GM04503 (cell line): Measurements from ENCODE around the gene DDX54.
"Not testable (repeated sequence)": the region's sequence is repeated elsewhere in the genome, so short reads cannot be mapped to it uniquely, and the experiment has no call there.

Source experiments
- DNase-seq: peaks from one replicate; pipeline ENCODE4 v3.0.0-alpha.2; 2012; ENCODE audit warnings: low read depth

Gene DDX54

DNA sequence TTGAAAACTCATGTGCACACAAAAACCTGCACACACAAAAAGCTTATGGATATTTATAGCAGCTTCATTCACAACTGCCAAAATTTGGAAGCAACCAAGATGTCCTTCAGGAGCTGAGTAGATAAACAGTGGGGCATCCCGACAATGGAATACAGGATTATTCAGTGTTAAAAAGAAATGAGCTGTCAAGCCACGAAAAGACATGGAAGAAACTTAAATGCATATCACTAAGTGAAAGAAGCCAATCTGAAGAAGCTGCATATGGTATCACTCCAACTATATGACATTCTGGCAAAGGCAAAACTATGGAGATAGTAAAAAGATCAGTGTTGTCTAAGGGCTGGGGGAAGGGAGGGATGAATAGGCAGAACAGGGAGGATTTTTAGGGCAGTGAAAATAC, 30.7 kb upstream of the DDX54 start:
- no peak for DNase-seq

DNA sequence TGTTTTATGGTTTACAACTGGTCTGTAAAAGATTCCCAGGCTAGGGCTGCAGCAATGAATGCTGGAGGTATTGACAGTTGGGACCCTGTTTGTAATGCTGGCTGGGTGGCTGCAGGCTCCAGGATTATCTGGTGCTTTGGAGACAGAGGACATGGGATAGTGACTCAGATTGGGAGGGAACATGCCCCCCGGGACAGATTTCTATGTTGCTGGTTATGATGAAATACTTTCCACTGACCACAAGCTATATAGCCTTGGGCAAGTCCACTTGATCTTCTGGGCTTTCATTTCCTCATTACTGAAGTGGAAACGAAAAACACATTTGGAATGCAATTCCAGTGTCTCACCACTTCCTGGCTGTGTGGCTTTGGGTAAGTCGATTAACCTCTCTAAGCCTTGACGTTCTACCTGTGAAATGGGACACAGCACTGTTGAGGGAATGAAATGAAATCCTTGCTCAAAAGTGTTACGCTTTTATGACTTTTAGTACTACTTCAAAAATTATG, 29.7 kb upstream of the DDX54 start:
- DNase-seq: peak; percentile 98

DNA sequence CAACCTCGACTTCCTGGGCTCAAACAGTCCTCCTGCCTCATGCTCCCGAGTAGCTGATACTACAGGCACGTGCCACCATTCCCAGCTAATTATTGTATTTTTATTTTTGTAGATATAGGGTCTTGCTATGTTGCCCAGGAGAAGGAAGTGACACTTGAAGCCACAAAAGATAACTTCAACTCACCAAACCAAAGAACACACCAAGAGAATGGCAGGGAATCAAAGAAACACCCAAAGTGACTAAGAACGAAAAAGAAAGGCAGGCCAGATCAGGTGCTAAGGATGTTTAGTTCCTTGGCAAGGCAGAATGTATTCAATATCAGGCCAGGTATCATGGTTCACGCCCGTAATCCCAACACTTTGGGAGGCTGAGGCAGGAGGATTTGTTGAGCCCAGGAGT, 25.9 kb upstream of the DDX54 start:
- DNase-seq: no peak

DNA sequence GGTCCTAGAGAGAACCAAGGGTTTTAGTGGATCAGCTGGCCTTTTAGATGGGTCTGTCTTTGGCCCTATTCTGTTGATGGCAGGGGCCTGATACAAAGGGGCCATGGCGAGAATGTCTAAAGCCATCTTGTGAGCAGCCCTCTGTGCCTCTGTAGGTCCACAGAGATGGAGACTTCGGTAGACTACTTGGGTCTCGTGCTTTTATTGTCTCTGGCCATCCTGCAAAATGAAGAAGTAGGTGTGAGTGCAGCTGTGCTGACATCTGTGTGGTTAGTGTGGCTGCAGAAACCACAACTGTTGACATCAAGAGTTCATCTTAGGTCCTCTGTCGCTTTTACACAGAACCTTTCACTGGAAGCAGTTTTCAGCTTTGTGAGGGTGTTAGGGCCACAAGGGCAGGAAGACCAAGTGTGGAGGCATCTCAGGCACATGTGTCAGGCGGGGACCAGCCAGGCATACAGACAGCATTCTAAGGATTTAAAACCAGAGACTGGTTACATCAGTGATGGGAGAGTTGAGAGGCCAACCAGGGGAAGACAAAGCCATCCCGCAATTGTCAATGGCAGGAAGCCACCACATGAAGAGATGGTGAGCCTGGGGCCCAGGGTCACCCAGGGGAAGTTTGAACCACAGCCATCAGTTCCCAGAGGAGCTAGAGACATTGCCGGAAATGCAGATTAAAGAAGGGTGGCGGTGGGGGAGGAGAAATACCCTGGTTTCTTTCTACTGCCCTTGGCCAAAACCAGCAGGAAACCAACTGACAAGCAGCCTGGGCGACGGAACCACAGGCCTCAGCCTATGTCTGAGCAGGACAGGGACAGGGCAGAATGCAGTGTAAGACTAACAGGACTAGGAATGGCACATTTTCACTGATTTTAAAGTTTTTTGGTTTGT, 23.0 kb upstream of the DDX54 start:
- no peak for DNase-seq

DNA sequence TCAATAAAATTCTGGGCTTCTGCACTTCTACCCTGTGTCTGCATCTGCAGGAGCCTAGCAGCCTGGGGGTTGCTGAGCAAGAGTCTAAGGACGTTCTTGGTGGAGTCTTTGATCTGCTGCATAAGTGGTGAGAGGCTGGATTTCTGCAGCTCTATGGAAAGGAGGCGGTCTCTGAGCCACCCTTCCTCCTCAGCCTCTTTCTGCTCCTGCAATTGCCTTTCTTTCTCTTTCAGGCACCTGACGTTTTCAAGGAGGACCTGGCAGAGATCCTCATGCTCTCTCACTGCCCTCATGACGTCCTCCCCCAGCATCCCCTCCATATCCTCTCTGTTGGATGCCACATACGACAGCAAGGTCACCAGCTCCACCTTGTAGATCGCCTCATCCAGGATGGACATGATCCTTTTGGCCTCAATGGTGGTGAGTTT, 22.3 kb upstream of the DDX54 start:
- DNase-seq: no peak

DNA sequence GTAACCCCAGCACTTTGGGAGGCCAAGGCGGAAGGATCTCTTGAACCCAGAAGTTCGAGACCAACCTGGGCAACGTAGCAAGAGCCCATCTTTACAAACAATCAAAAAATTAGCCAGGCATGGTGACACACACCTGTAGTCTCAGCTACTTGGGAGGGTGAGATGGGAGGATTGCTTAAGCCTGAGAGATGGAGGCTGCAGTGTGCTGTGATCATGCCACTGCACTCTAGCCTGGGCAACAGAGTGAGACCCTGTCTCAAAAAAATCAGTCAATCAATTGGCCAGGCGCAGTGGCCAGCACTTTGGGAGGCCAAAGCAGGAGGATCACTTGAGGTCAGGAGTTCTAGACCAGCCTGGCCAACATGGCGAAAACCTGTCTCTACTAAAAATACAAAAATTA, 21.5 kb upstream of the DDX54 start:
- not testable (repeated sequence) for DNase-seq

DNA sequence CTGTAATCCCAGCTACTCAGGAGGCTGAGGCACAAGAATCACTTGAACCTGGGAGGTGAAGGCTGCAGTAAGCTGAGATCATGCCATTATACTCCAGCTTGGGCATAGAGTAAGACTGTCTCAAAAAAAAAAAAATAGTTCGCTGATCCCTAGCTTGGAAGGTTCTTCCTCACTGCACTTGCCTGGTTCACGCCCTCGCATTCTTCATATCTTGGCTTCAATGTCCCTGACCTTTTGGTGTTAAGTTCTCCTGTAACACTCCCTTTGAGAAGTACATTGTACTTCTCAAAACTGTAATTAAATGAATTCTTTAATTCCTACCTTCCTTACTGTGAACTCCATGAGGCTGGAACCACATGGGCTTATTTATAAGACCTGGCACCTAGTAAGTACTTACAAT, 19.5 kb upstream of the DDX54 start:
- DNase-seq: no peak

DNA sequence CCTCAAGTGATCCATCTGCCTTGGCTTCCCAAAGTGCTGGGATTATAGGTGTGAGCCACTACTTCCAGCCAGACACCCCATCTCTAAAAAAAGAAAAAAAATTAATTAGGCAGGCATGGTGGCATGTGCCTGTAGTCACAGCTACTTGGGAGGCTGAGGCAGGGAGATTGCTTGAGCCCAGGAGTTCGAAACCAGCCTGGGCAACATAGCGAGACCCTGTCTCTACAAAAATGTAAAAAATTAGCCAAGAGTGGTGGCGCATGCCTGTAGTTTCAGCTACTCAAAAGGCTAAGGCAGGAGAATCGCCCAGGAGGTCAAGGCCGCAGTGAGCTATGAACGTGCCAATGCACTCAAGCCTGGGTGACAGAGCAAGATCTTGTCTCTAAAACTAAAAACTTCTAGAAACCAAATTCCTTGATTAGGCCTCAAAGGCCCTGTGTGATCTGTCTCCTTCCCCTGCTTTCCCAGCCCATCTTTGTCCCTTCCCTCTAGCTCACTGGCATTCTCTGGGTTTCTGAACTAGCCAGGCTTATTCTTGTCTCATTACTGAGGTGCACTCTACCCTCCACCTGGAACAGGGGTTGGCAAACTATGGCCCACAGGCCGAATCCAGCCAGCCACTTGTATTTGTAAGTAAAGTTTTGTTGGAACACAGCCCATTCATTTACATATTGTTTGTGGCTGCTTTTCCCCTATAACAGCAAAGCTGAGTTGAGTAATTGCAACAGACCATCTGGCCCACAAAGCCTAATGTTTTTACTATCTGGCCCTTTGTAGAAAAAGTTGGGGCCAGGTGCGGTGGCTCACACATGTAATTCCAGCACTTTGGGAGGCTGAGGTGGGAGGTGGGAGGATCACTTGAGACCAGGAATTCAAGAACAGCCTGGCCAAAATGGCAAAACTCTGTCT, 18.8 kb upstream of the DDX54 start:
- DNase-seq: no peak

DNA sequence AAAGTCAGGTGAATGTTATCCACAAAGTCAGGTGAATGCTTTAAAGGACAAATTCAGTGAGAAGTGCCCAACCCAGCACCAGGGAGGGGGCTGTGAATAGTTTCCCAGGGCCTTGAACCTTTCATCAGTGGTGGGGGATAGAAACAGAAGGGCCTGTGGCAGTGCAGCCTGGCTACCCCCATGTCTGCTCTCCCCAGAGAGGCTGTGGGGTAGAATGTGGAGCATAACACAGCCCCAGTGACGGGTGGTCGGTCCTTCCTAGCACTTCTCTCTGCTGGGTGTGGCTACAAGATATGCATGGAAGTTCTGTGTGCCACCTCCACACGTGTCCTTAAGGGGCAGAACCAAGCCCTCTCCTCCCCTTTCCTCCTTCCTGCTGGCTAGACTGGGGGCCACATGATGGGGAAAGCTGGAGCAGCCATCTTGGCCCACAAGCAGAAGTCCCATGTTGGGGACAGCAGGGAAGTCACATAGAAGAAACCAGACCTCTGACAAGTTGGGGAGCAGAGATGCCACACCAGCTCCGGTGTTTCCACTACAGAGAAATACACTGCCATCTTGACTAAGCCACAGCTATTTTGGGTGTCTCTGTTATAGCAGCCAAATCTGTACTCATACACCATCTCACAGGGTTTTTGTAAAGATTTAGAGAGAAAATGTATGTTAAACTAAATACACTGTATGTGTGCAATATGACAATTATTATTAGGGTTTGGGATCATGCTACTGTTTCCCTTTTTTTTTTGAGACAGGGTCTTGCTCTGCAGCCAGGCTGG, 17.2 kb upstream of the DDX54 start:
- DNase-seq: no peak

DNA sequence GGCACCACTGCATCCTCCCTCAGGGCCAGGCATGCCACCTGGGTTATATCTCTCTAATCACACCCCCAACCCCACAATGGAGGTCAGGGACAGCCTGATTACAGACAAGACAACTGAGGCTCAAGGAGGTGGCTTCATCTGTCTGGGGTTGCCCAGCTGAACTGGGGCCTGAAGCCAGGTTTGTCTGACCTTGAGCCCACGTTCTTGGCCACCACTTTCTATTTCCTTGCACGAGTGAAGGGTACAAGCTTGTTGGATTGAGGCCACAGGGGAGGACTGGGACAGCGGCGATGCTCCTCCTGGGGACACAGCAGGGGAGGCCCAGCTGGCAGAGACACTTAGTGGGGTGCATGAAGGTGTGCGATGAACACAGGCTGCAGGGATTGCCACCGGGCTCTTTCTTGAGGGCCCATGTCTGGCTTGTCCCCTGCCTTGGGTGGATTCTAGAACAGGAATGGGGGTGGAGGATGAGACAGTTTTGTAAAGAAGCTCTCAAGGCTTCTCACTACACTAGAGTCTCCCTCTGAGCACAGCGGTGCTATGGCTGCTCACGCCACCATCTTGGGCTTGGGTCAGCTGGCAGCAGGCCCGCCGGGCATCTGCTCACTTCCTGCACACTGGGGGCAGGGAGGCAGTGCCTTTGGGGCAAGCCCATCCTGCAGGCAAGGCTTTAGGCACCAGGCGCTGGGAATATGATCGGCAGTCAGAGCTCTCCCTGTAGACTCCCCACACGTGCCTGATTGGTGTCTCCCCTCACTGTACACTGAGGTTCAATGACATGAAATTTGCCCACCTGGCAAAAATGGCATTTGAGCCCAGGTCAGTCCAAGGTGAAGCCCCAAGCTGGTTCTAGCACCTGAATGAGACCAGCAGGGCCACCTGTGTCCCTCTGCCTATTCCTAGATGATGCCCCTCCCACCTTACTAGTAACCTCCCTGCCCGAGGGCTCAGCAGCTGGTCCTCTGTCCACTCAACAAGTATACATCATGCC, 16.2 kb upstream of the DDX54 start:
- DNase-seq: no peak

DNA sequence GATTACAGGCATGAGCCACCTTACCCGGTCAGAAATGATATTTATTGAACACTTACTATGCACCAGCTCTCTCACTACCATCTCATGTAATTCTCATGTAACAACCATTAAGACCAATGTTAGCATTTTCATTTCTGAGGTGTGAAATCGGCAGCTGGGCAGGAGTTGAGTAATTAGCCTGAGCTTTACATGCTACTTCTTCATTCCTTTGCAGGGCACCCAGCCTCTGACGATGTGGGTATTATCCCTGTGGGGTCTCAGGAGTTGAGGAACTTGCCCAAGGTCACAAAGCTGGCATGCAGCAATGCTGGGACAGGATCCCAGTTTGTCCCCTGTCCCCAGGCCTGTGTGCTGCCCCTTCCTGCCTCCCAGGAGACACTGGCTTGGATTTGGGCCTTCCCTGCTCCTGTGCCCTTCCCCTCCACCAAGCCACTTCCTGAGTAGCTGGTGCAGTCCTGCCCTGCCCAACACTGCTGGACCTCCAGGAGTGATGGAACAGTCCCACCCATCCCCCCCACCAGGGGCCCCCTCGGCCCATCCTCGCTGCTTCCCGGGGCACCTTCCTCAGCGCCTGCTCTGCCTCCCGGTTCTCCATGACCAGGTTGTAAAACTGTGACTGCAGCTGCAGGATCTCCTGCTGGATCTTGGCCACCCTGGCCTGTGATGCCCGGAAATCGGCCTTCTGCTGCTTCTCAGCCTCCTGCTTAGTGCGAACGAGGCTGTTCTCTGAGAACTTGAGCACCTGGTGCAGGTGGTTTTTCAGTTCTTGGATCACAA, 14.9 kb upstream of the DDX54 start:
- no peak for DNase-seq

DNA sequence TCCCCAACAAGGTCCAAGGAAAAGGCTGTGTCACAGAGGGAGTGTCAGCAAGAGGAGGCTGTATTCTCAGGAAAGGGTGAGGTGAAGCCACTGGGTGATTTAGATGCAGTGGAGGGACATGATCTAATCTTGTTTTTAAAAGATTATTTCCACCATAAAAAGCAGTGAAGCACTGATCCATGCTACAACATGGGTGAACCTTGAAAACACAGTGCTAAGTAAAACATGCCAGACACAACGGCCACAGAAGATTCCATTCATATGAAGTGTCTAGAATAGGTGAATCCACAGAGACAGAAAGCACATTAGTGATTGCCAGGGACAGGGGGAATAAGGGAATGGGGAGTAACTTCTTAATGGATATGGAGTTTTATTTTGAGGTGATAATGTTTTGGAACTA, 13.0 kb upstream of the DDX54 start:
- DNase-seq: no peak

DNA sequence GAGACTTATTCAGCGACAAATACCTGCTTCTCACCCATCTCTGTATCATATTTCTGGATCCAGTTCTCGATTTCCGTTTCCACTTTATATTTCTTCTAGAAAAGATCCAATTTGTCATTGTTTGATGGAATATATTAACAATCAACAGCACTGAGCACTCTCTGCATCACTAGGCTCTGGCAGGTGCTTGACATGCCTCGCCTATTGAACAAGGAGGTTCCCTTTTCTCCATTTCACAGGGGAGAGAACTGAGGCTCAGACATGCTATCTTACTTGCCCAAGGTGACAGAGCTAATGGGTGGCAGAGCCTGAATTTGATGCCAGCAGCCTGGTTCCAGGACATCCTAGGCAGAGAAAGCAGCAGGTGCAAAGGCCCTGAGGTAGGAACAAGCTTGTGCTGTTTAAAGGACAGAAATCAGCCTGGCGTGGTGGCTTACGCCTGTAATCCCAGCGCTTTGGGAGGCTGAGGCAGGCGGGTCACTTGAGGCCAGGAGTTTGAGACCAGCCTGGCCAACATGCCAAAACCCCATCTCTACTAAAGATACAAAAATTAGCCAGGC, 12.3 kb upstream of the DDX54 start:
- DNase-seq: no peak

DNA sequence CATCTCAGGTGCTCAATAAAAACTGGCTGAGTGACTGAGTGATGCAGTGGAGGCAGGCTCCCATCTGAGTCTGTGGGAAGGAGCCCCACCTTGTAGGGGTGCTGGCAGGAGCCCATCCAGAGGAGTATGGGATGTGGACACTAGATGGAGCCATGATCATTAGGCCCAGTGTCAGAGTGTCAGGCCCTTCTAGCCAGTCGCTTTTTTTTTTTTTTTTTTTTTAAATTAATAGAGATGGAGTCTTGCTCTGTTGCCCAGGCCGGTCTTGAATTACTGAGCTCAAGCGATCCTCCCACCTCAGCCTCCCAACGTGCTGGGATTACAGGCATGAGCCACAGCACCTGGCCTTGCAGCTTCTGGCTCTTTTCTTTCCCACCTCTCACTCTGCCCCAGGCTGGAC, 11.7 kb upstream of the DDX54 start:
- DNase-seq: no peak

DNA sequence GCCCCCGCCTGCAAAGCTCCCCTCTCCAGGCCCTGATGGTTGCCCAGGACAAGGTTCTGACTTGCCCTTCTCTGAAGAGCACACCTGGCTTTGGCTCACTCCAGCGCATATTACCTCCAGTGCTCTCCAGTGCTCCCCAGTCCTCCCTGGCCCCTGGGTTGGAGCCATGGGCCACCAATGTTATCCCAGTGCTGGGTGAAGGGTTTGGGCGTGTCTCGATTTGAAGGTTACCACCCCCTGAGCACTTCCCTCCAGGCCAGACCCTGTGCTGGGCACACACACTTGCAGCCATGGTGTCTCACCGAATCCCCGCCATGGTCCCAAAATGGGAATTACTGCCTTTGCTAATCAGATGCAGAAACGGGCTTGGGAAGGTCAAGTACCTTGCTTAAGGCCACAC, 11.3 kb upstream of the DDX54 start:
- DNase-seq: no peak

DNA sequence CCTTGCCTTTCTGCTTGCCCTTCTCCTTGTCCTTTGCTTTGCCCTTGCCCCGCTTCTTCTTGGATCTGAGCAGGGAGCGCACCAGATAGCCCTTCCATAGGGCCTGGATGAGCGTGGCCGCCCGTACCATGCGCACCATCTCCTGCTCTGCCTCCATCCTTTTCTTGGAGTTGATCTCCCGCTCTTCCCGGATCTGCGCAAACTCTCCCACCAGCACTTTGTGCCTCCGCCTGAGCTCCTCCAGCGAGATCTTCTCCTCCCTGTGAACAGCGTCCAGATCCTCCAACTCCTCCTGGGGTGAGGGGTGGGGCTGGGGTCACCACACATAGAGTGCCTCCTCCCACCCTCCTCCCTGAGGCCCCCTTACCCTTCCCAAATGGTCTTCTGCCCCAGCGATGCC, 10.3 kb upstream of the DDX54 start:
- DNase-seq: no peak

DNA sequence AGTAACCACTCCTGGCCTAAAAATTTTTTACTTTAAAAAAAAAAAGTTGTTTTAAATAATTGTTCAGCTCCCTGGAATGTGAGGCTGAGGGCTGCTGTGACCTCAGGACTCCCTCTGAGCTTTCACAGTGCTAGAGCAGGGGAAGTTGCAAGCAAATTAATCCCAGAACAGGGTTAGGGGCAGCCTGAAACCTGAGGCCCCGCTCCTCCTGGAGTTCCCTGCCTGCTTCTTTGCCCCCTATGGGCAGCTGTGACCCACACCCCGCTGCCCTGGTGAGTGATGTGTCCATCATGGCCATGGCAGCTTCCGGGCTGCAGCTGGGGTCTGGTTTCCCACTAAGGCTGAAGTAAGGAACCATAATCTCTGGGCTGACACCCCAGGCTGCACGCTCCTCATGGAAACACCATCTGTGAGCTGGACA, 9.7 kb upstream of the DDX54 start:
- peak; percentile 32 for DNase-seq

DNA sequence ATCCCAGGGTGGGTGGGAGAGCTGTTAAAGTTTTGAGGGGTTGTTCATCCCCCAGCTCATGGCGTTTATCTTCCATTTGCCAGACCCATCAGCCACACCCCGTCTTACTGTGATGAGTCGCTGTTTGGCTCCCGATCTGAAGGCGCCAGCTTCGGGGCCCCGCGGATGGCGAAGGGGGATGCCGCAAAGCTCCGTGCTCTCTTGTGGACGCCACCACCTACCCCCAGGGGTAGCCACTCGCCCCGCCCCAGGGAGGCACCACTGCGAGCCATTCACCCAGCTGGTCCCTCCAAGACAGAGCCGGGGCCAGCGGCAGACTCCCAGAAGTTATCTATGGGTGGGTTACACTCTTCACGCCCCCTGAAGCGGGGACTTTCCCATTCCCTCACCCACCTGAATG, 5.9 kb upstream of the DDX54 start:
- DNase-seq: no peak

DNA sequence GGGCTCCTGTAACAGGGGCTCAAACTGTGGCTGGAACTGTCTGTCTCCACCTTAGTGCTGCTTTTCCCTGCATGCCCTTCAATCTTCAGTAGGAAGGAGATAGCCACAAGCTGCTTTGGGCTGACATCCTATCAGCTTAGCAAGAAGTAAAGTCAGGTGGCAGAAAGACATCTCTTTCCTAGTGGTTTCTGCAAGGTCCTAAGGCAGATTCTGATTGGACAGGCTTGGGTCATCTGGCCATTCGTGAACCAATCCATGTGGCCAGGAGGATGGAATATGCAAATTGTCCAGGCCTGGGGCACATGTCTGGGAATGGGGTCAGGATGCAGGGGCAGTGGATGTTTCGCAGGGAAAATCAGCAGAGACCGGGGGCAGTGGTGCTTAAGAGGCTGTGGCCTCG, 5.5 kb upstream of the DDX54 start:
- no peak for DNase-seq

DNA sequence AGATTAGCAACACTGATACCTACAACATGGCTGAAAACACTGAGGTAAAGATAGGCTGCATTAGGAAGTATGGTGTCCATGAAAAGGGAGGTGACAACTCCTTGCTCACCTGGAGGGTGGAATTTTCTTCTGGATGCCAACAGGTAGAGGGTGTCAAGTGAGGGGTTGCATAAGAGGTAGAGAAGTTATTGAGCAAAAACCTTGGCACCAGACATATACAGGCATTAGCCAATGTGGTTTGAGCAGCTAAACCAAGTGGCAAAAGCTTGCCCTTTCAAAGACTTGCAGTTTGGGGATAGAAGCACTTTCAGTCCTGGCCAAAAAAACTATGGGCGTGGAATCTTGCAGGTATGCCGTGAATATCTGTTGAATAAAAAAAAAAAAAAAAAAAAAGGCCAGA, 4.1 kb upstream of the DDX54 start:
- no peak for DNase-seq
